ENCODE measurements around the gene UBL3.

UBL3 gene

DNA sequence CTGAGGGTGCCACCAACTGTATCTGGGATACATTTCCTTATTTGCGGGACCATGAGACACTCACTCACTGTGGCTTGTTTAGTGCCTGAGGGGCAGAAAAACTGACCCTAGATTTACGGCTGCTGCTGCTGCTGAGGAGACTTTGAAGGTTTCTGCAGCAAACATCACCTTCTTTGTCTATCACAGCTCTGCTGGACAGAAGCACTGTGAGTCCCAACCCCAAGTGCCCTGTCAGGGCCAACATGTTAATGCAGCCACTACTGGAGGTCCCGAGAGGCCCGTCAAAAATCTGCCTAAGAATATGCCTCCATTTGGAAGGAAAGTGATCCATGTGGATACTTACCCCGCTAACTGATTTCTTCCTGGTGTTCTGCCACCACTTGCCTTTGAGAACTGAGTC, 37.3 kb upstream of the UBL3 start:
- no CpG with 5 or more reads among the region's 5 CpGs for WGBS (ENCODE audit: extremely low coverage, insufficient coverage, low lambda C conversion rate)

DNA sequence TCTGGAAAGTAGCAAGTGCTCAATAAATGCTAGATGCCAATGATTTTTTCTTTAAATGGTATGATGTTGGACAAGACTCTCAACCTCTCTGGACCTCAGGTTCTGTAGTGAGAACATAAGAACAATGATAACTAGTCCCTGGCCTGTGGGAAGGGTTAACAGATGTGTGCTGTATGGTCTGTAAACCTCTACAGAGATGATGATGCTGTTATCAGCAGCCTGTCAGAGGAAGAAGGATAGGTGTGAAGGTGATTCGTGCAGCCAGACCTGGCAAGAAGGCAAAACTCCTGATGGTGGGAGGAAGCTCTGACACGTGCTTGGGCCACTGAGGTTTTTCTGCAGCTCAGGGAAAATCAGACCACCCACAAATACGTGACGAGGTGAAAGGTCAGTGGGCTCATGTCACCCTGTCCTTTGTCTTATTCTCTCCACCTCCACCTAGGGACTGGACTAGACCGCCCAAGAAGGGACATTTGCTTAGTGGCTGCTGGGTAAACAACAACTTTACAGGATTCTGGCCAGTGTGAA, 36.7 kb upstream of the UBL3 start:
- Histone ChIP-seq H4K8ac (ENCODE audit: low read depth, low read length) (no peak overlapping the region), H3K4me3 (ENCODE audit: low read length) (no peak overlapping the region), H3K36me3 (ENCODE audit: control insufficient read depth, insufficient read depth, low read length) (no peaks in the 10 kb centered on the region), H3K79me2 (ENCODE audit: control insufficient read depth, insufficient read depth, low read length) (no peaks in the 10 kb centered on the region), H3K4me2 (ENCODE audit: low read length) (no peak overlapping the region), H3K18ac (ENCODE audit: low read length) (no peak overlapping the region), H3K23ac (ENCODE audit: low read length) (no peak overlapping the region), H3K4me1 (ENCODE audit: control insufficient read depth, low read depth, low read length) (peaks cover 2% of the 10 kb centered on the region), H3K27ac (ENCODE audit: low read depth, low read length) (no peak overlapping the region), H2BK15ac (replicated peaks; ENCODE audit: low read depth) (no peak overlapping the region), H2AK5ac (ENCODE audit: low read length) (no peak overlapping the region), H3K4ac (ENCODE audit: low read depth, low read length) (no peak overlapping the region), H3K27me3 (ENCODE audit: insufficient read depth, low read length, poor library complexity) (no peaks in the 10 kb centered on the region), H3K9ac (ENCODE audit: low read length) (no peak overlapping the region), H2BK120ac (ENCODE audit: low read depth, low read length) (no peak overlapping the region), H4K5ac (ENCODE audit: low read length) (no peak overlapping the region), H3K79me1 (ENCODE audit: low read length) (no peaks in the 10 kb centered on the region), H3K56ac (ENCODE audit: low read length) (no peak overlapping the region), H2BK5ac (ENCODE audit: low read length) (no peak overlapping the region)
- no peak for DNase-seq
- no CpG with 5 or more reads among the region's 5 CpGs for WGBS (ENCODE audit: extremely low coverage, insufficient coverage, low lambda C conversion rate)

More for the DNA sequence above, 37.3 kb upstream of the UBL3 start:
- H3K56ac ChIP-seq (ENCODE audit: low read length) = no peak overlapping the region
- no peak overlapping the region for H3K18ac ChIP-seq (ENCODE audit: low read length)
- no peak overlapping the region for H2BK5ac ChIP-seq (ENCODE audit: low read length)
- H3K79me2 ChIP-seq (ENCODE audit: control insufficient read depth, insufficient read depth, low read length) = no peaks in the 10 kb centered on the region
- no peak overlapping the region for H4K5ac ChIP-seq (ENCODE audit: low read length)
- H3K4me2 ChIP-seq (ENCODE audit: low read length) = no peak overlapping the region
- no peak overlapping the region for H2AK5ac ChIP-seq (ENCODE audit: low read length)
- no peak overlapping the region for H3K4me3 ChIP-seq (ENCODE audit: low read length)
- H4K8ac ChIP-seq (ENCODE audit: low read depth, low read length) = no peak overlapping the region
- H3K4ac ChIP-seq (ENCODE audit: low read depth, low read length) = no peak overlapping the region
- no peak overlapping the region for H2BK120ac ChIP-seq (ENCODE audit: low read depth, low read length)
- no peak overlapping the region for H3K9ac ChIP-seq (ENCODE audit: low read length)
- no peaks in the 10 kb centered on the region for H3K27me3 ChIP-seq (ENCODE audit: insufficient read depth, low read length, poor library complexity)
- no peak overlapping the region for H3K23ac ChIP-seq (ENCODE audit: low read length)
- H2BK15ac ChIP-seq (replicated peaks; ENCODE audit: low read depth) = no peak overlapping the region
- no peaks in the 10 kb centered on the region for H3K79me1 ChIP-seq (ENCODE audit: low read length)
- DNase-seq = no peak
- no peak overlapping the region for H3K27ac ChIP-seq (ENCODE audit: low read depth, low read length)
- H3K4me1 ChIP-seq (ENCODE audit: control insufficient read depth, low read depth, low read length) = peaks cover 2% of the 10 kb centered on the region
- H3K36me3 ChIP-seq (ENCODE audit: control insufficient read depth, insufficient read depth, low read length) = no peaks in the 10 kb centered on the region

DNA sequence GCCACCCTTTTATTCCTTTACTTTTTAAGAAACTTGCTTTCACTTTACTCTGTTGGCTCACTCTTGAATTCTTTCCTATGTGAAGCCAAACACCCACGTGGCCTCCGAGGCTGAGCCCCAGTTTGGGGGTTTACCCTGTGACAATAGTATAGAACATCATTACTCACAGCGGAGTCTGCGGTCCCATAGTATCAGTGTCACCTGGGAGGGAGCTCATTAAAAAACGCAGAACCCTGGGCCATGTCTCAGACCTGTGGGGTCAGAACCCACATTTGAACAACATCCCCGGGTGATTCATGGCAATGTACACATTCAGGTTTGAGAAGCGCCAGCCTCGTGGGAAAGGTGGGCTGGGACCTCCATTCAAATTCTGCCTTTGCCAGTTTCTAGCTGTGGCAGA, 36.0 kb upstream of the UBL3 start:
- Histone ChIP-seq H4K5ac (ENCODE audit: low read length) (no peak overlapping the region), H3K4me3 (ENCODE audit: low read length) (no peak overlapping the region), H3K4me2 (ENCODE audit: low read length) (no peak overlapping the region), H3K27ac (ENCODE audit: low read depth, low read length) (no peak overlapping the region), H3K4ac (ENCODE audit: low read depth, low read length) (no peak overlapping the region), H2AK5ac (ENCODE audit: low read length) (no peak overlapping the region), H3K79me1 (ENCODE audit: low read length) (no peaks in the 10 kb centered on the region), H3K4me1 (ENCODE audit: control insufficient read depth, low read depth, low read length) (peaks cover 4% of the 10 kb centered on the region), H3K23ac (ENCODE audit: low read length) (no peak overlapping the region), H3K27me3 (ENCODE audit: insufficient read depth, low read length, poor library complexity) (no peaks in the 10 kb centered on the region), H3K56ac (ENCODE audit: low read length) (no peak overlapping the region), H2BK5ac (ENCODE audit: low read length) (no peak overlapping the region), H4K8ac (ENCODE audit: low read depth, low read length) (no peak overlapping the region), H3K18ac (ENCODE audit: low read length) (no peak overlapping the region), H2BK15ac (replicated peaks; ENCODE audit: low read depth) (no peak overlapping the region), H2BK120ac (ENCODE audit: low read depth, low read length) (no peak overlapping the region), H3K79me2 (ENCODE audit: control insufficient read depth, insufficient read depth, low read length) (no peaks in the 10 kb centered on the region), H3K36me3 (ENCODE audit: control insufficient read depth, insufficient read depth, low read length) (no peaks in the 10 kb centered on the region), H3K9ac (ENCODE audit: low read length) (no peak overlapping the region)
- DNase-seq = no peak
- WGBS (ENCODE audit: extremely low coverage, insufficient coverage, low lambda C conversion rate) = no CpG with 5 or more reads among the region's 8 CpGs

DNA sequence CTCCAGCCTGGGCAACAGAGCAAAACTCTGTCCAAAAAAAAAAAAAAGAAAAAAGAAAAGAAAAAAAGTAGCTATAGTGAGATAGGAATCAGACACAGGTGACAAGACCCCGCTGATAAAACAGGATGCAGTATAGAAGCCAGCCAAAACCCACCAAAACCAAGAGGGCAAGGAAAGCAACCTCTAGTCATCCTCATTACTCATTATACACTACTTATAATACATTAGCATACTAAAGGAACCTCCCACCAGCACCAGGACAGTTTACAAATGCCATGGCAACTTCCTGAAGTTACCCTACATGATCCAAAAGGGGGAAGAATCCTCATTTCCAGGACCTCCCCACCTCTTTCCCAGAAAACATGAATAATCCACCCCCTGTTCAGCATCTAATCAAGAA, 35.6 kb upstream of the UBL3 start:
- Histone ChIP-seq H2AK5ac (ENCODE audit: low read length) (no peak overlapping the region), H3K4me2 (ENCODE audit: low read length) (no peak overlapping the region), H3K79me2 (ENCODE audit: control insufficient read depth, insufficient read depth, low read length) (no peaks in the 10 kb centered on the region), H3K56ac (ENCODE audit: low read length) (no peak overlapping the region), H3K4ac (ENCODE audit: low read depth, low read length) (no peak overlapping the region), H3K4me1 (ENCODE audit: control insufficient read depth, low read depth, low read length) (peaks cover 4% of the 10 kb centered on the region), H2BK5ac (ENCODE audit: low read length) (no peak overlapping the region), H3K18ac (ENCODE audit: low read length) (no peak overlapping the region), H3K36me3 (ENCODE audit: control insufficient read depth, insufficient read depth, low read length) (no peaks in the 10 kb centered on the region), H4K5ac (ENCODE audit: low read length) (no peak overlapping the region), H3K23ac (ENCODE audit: low read length) (no peak overlapping the region), H3K27ac (ENCODE audit: low read depth, low read length) (no peak overlapping the region), H3K79me1 (ENCODE audit: low read length) (no peaks in the 10 kb centered on the region), H3K27me3 (ENCODE audit: insufficient read depth, low read length, poor library complexity) (no peaks in the 10 kb centered on the region), H3K9ac (ENCODE audit: low read length) (no peak overlapping the region), H2BK120ac (ENCODE audit: low read depth, low read length) (no peak overlapping the region), H3K4me3 (ENCODE audit: low read length) (no peak overlapping the region), H4K8ac (ENCODE audit: low read depth, low read length) (no peak overlapping the region), H2BK15ac (replicated peaks; ENCODE audit: low read depth) (no peak overlapping the region)
- WGBS (ENCODE audit: extremely low coverage, insufficient coverage, low lambda C conversion rate) = no CpG with 5 or more reads among the region's 1 CpG
- no peak for DNase-seq

DNA sequence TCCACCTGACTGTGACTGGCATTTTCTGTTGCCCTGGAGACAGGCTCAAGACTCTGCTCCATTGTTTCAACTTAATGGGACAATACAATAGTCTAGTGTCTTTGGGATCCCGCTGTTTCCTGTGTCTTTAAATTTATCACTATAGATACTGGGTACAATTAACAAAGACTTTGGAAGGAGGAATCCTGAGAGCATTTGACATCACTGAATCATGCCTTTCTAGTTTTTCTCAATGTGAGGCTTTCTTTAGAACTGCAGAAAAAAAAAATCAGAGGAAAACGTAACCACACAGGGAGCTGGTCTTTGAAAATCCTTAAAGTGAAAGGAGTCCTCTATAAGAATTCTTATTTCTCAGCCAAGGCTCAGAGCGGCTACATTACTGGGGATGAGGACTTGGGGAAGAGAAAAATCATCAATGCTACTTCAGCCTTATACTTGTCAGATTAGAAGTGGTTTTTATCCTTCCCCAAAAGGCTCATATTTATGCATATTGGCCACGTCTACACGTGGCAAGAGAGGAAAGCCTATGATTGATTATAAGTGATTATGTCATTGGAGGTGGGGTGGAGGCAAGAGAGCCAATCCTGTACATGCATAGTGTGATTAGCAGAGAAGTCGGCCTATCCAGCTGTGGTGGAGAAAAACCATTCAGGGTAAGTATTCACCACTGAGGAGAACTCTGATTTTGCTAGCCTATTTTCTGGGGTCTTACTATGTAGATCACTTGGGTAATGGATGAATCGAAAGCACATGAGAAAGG, 34.4 kb upstream of the UBL3 start:
- no peak overlapping the region for H3K4me2 ChIP-seq (ENCODE audit: low read length)
- H3K56ac ChIP-seq (ENCODE audit: low read length) = peak overlapping the region; percentile 39
- DNase-seq = peak; percentile 90
- no peak overlapping the region for H3K4me3 ChIP-seq (ENCODE audit: low read length)
- peak overlapping the region; percentile 40 for H2BK5ac ChIP-seq (ENCODE audit: low read length)
- H2AK5ac ChIP-seq (ENCODE audit: low read length) = no peak overlapping the region
- no peak overlapping the region for H4K5ac ChIP-seq (ENCODE audit: low read length)
- no peaks in the 10 kb centered on the region for H3K79me2 ChIP-seq (ENCODE audit: control insufficient read depth, insufficient read depth, low read length)
- H2BK15ac ChIP-seq (replicated peaks; ENCODE audit: low read depth) = no peak overlapping the region
- H4K8ac ChIP-seq (ENCODE audit: low read depth, low read length) = no peak overlapping the region
- H3K27ac ChIP-seq (ENCODE audit: low read depth, low read length) = no peak overlapping the region
- no peaks in the 10 kb centered on the region for H3K27me3 ChIP-seq (ENCODE audit: insufficient read depth, low read length, poor library complexity)
- H3K79me1 ChIP-seq (ENCODE audit: low read length) = no peaks in the 10 kb centered on the region
- H2BK120ac ChIP-seq (ENCODE audit: low read depth, low read length) = no peak overlapping the region
- no peak overlapping the region for H3K4ac ChIP-seq (ENCODE audit: low read depth, low read length)
- WGBS (ENCODE audit: extremely low coverage, insufficient coverage, low lambda C conversion rate) = no CpG with 5 or more reads among the region's 7 CpGs
- peaks cover 4% of the 10 kb centered on the region for H3K4me1 ChIP-seq (ENCODE audit: control insufficient read depth, low read depth, low read length)
- no peak overlapping the region for H3K23ac ChIP-seq (ENCODE audit: low read length)
- H3K36me3 ChIP-seq (ENCODE audit: control insufficient read depth, insufficient read depth, low read length) = no peaks in the 10 kb centered on the region
- no peak overlapping the region for H3K18ac ChIP-seq (ENCODE audit: low read length)
- no peak overlapping the region for H3K9ac ChIP-seq (ENCODE audit: low read length)

Data from mesendoderm (in vitro differentiated cells).